Uterus (tissue), 4 donors: ENCODE measurements around the gene CDK11A. TPM values are rescaled to one million over a fixed set of nuclear protein-coding genes. Genes with fewer than 3 reads are reported as not detected.
A peak's percentile ranks its signal among the peaks of the same experiment; 100 is the strongest.
"Not testable (repeated sequence)": the region's sequence is repeated elsewhere in the genome, so short reads cannot be mapped to it uniquely, and the experiment has no call there.

Source experiments
- DNase-seq, 2 donors: peaks; one replicate each; pipeline ENCODE4 v3.0.0-alpha.2; 2019 to 2020
- H3K27ac ChIP-seq, 2 donors: fragments of 200-600 bp; sonication (generic); 1 replicate in 1 of 2; 2 replicates in 1 of 2; pipeline ENCODE4 v1.5.1; 2016 to 2018
- H3K27me3 ChIP-seq, 2 donors: fragments of 200-600 bp; sonication (generic); one replicate each; pipeline ENCODE4 v1.5.1; 2018 to 2019; ENCODE audit warnings: control low read depth in 1 of 2
- H3K36me3 ChIP-seq, 2 donors: fragments of 200-600 bp; sonication (generic); one replicate each; pipeline ENCODE4 v1.5.1; 2019; ENCODE audit warnings: control low read depth in 1 of 2
- H3K4me1 ChIP-seq, 2 donors: fragments of 200-600 bp; sonication (generic); one replicate each; pipeline ENCODE4 v1.5.1; 2018 to 2019; ENCODE audit warnings: control low read depth in 1 of 2
- H3K4me3 ChIP-seq, 2 donors: fragments of 200-600 bp; sonication (generic); 1 replicate in 1 of 2; 2 replicates in 1 of 2; pipeline ENCODE4 v1.5.1; 2018 to 2019; ENCODE audit warnings: mild to moderate bottlenecking in 1 of 2
- H3K9me3 ChIP-seq, 2 donors: fragments of 200-600 bp; sonication (generic); one replicate each; pipeline ENCODE4 v1.5.1; 2019; ENCODE audit warnings: control low read depth in 1 of 2
- CTCF ChIP-seq, 4 experiments: fragments of 200-600 bp in 2 of 4; fragments of 450-650 bp in 2 of 4; sonication (generic) in 2 of 4; IDR thresholded peaks; one replicate each; pipeline ENCODE4 v1.5.1; 2016 to 2019; ENCODE audit warnings: antibody characterized with exemption in 4 of 4, mild to moderate bottlenecking in 2 of 4, moderate library complexity in 1 of 4
- POLR2A ChIP-seq, 2 donors: fragments of 450-650 bp; IDR thresholded peaks; one replicate each; pipeline ENCODE4 v1.6.1; 2016; ENCODE audit warnings: antibody characterized with exemption in 2 of 2, mild to moderate bottlenecking in 1 of 2, moderate library complexity in 1 of 2
- intact Hi-C: fragments of 100-400 bp; cut with DNase I; formaldehyde crosslinking; loops from one replicate; pipeline ENCODE4 v1.15.1; 2023; ENCODE audit warnings: low total_unique reads
- total RNA-seq, 4 donors: library from RNA; depleted of rRNA in 3 of 4; stranded (reverse); fragments of >200 nt in 3 of 4; gene quantifications; one replicate each; pipeline versions ENCODE4 v1.1.0 to v1.2.4, GENCODE V29; 2014 to 2023
- donor health status: DM: yes; HTN: yes; CAD: no.

CDK11A gene
- total RNA-seq, 4 donors from 2014 or later, result 1.8 to 60.0 (median 7.5) TPM

- Histone ChIP-seq H3K27ac (no peak overlapping the region), H3K4me1 (no peaks in the 10 kb centered on the region), H3K27me3 (no peaks in the 10 kb centered on the region), H3K36me3 (no peaks in the 10 kb centered on the region), H3K9me3 (no peaks in the 10 kb centered on the region), H3K4me3 (no peak overlapping the region)
- DNase-seq, result no peak
- TF ChIP-seq CTCF (IDR thresholded peaks at IDR 0.05) (no peak), POLR2A (IDR thresholded peaks at IDR 0.05) (no peak)
- intact Hi-C loops, result no loop called here
Measured at GRCh38 chr1:1748686-1749321, 24.6 kb upstream of the CDK11A start.

GRCh38 chr1:1746566-1746909 is 22.4 kb upstream of the CDK11A start:
- Histone ChIP-seq H3K27ac (peak overlapping the region; percentile 96), H3K4me3 (peak overlapping the region; percentile 53 to 60)
- H3K4me1 ChIP-seq, intact Hi-C loops, H3K36me3 ChIP-seq, DNase-seq, H3K27me3 ChIP-seq, H3K9me3 ChIP-seq: not testable (repeated sequence)

- Histone ChIP-seq H3K4me3 (peak overlapping the region; percentile 53 to 60), H3K27ac (peak overlapping the region; percentile 96)
- H3K27me3 ChIP-seq, H3K4me1 ChIP-seq, intact Hi-C loops, H3K9me3 ChIP-seq, H3K36me3 ChIP-seq: not testable (repeated sequence)
- peak in 2 of 4 experiments; percentile 59 to 83 for TF ChIP-seq CTCF (IDR thresholded peaks at IDR 0.05)
- peak; percentile 9 to 48 for TF ChIP-seq POLR2A (IDR thresholded peaks at IDR 0.05)
- DNase-seq, result peak; percentile 86 to 90
Measured at GRCh38 chr1:1745651-1746565, 21.8 kb upstream of the CDK11A start.

- H3K36me3 ChIP-seq, H3K4me1 ChIP-seq, H3K27me3 ChIP-seq, intact Hi-C loops, DNase-seq, H3K4me3 ChIP-seq, H3K9me3 ChIP-seq, H3K27ac ChIP-seq: not testable (repeated sequence)
Measured at GRCh38 chr1:1742529-1742928, 18.4 kb upstream of the CDK11A start.

GRCh38 chr1:1741013-1741412 is 16.9 kb upstream of the CDK11A start:
- H3K27me3 ChIP-seq, H3K4me1 ChIP-seq, H3K36me3 ChIP-seq, H3K9me3 ChIP-seq, intact Hi-C loops, H3K4me3 ChIP-seq: not testable (repeated sequence)
- H3K27ac ChIP-seq, result peak overlapping the region; percentile 79 to 89
- DNase-seq, result peak; percentile 52 to 70

- H3K9me3 ChIP-seq, H3K4me1 ChIP-seq, H3K4me3 ChIP-seq, H3K36me3 ChIP-seq, intact Hi-C loops, H3K27ac ChIP-seq, H3K27me3 ChIP-seq: not testable (repeated sequence)
- peak in 1 of 2 donors; percentile 3 for DNase-seq
Measured at GRCh38 chr1:1738799-1739337, 14.7 kb upstream of the CDK11A start.

GRCh38 chr1:1737675-1738590 is 13.8 kb upstream of the CDK11A start:
- H3K36me3 ChIP-seq, intact Hi-C loops, H3K4me3 ChIP-seq, H3K9me3 ChIP-seq, H3K27ac ChIP-seq, H3K27me3 ChIP-seq, H3K4me1 ChIP-seq: not testable (repeated sequence)
- DNase-seq, result peak in 1 of 2 donors; percentile 18
